Rectal smooth muscle tissue (tissue), 1 donor: ENCODE data around the gene ZSCAN2.
A peak's percentile ranks its signal among the peaks of the same experiment; 100 is the strongest.

Experiments
- H3K27ac ChIP-seq: one replicate; pipeline ENCODE4 v1.7.0; 2013; ENCODE audit warnings: low read depth, low read length, inconsistent platforms
- H3K27me3 ChIP-seq: one replicate; pipeline ENCODE4 v1.7.0; 2013; ENCODE audit warnings: low read length; ENCODE audit not compliant: control insufficient read depth, insufficient read depth
- H3K36me3 ChIP-seq: one replicate; pipeline ENCODE4 v1.7.0; 2013; ENCODE audit warnings: low read length; ENCODE audit not compliant: control insufficient read depth, insufficient read depth
- H3K4me1 ChIP-seq: one replicate; pipeline ENCODE4 v1.7.0; 2013; ENCODE audit warnings: low read length; ENCODE audit not compliant: control insufficient read depth, insufficient read depth
- H3K4me3 ChIP-seq: one replicate; pipeline ENCODE4 v1.7.0; 2013; ENCODE audit warnings: low read length
- H3K9ac ChIP-seq: one replicate; pipeline ENCODE4 v1.7.0; 2013; ENCODE audit warnings: low read length

ZSCAN2 gene

DNA sequence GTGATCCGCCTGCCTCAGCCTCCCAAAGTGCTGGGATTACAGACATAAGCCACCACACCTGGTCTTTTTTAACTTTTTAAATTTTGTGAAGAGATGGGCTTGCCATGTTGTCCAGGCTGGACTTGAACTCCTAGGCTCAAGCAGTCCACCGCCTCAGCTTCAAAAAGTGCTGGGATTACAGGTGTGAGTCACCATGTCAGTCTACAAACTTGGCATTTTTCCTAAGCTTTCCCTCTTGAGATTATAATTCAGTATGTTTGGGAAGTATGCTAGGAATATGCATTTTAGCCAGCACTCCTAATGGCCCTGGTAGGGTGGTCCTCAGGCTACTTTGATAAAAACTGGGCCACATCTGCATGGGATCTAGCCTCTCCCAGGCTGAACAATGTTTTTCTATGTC is 48.9 kb downstream of the ZSCAN2 start:
- Histone ChIP-seq H3K4me3 (no peak overlapping the region), H3K9ac (no peak overlapping the region), H3K4me1 (peaks cover 11% of the 10 kb centered on the region), H3K27me3 (no peaks in the 10 kb centered on the region), H3K27ac (no peak overlapping the region), H3K36me3 (peaks cover 34% of the 10 kb centered on the region)

GRCh38 chr15:84653584-84653909 is 52.7 kb downstream of the ZSCAN2 start:
- Histone ChIP-seq H3K27ac (peak overlapping the region; percentile 86), H3K27me3 (no peaks in the 10 kb centered on the region), H3K4me1 (peaks cover 11% of the 10 kb centered on the region), H3K9ac (peak overlapping the region; percentile 53), H3K36me3 (peaks cover 6% of the 10 kb centered on the region), H3K4me3 (peak overlapping the region; percentile 98)

- peak within 1 kb of the TSS; percentile 98 for H3K4me3 ChIP-seq
- peaks cover 2% of the 10 kb centered on the region for H3K36me3 ChIP-seq
- H3K4me1 ChIP-seq, result peaks cover 14% of the 10 kb centered on the region
- peak within 1 kb of the TSS; percentile 86 for H3K27ac ChIP-seq
- no peaks in the 10 kb centered on the region for H3K27me3 ChIP-seq
- H3K9ac ChIP-seq, result peak within 1 kb of the TSS; percentile 80
These were observed 53.3 kb downstream of the ZSCAN2 start, which contains the start of gene WDR73 for GRCh38 chr15:84653910-84654688. TSS of gene WDR73 (minus strand) at chr15:84654283. CDS start at chr15:84654274, 9 bp downstream.

- Histone ChIP-seq H3K4me1 (peaks cover 14% of the 10 kb centered on the region), H3K27ac (peak overlapping the region; percentile 86), H3K4me3 (peak overlapping the region; percentile 98), H3K27me3 (no peaks in the 10 kb centered on the region), H3K36me3 (no peaks in the 10 kb centered on the region), H3K9ac (no peak overlapping the region)
These were observed 54.1 kb downstream of the ZSCAN2 start for GRCh38 chr15:84654689-84655453.

DNA sequence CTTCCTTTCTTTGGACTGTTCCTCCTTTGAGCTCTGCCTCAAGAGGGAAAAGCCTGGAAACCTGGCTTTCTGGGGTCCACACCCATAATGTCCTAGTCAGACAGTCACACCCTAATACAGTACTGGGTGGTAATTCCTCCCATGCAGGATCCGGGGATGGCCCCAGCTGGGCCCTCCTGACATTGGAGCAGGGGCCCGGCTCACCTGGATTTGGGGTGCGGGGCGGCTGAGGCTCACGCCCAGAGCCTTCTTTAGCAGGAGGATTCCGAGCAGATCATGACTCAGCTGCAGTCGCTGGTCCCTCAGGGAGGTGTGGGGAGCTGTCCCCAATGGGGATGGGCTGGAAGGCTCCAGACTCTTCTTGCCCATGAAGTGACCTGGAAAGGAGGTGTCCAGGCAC is 56.2 kb downstream of the ZSCAN2 start:
- H3K27ac ChIP-seq, result no peak overlapping the region
- H3K9ac ChIP-seq, result no peak overlapping the region
- H3K27me3 ChIP-seq, result no peaks in the 10 kb centered on the region
- peak overlapping the region; percentile 68 for H3K4me3 ChIP-seq
- H3K36me3 ChIP-seq, result no peaks in the 10 kb centered on the region
- H3K4me1 ChIP-seq, result peaks cover 14% of the 10 kb centered on the region

GRCh38 chr15:84657748-84658079 is 56.9 kb downstream of the ZSCAN2 start:
- peak overlapping the region; percentile 51 for H3K9ac ChIP-seq
- peak overlapping the region; percentile 76 for H3K27ac ChIP-seq
- H3K36me3 ChIP-seq, result no peaks in the 10 kb centered on the region
- no peaks in the 10 kb centered on the region for H3K27me3 ChIP-seq
- peak overlapping the region; percentile 68 for H3K4me3 ChIP-seq
- peaks cover 13% of the 10 kb centered on the region for H3K4me1 ChIP-seq

DNA sequence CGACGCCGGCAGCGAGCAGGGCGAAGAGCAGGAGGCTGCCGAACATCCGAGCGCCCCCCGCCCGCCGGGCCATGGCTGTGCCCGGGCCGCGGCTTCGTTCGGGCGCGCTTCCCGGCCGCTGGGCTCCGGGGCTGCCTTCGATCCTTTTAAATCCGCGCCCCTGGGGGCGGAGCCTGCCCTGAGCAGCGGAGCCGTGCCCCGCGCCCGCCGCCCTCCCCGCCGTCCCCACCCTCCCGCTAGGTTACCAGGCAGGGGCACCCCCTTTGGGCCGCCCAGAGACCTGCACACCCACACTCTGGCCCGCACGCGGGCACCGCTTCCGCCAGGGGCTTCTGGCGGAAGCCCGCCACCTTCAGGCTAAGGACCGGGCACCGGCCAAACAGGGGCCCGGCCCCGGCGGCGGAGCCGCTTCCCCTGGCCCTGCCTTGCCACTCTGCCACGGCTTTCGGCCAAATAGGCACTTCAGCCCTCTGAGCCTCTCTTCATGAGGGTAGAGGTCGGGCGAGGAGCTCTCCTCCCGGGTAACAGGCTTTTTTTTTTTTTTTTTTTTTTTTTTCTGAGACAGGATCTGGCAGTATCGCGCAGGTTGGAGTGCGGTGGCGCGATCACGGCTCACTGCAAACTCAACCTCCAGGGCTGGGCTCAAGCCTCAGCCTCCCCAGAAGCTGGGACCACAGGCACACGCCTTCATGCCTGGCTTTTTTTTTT is 57.4 kb downstream of the ZSCAN2 start, which contains the start of gene NMB:
TSS of gene NMB (minus strand) at position 120 of the 708 bp plus-strand sequence. CDS start at position 73, 47 bp downstream.
- H3K4me3 ChIP-seq, result peak within 1 kb of the TSS; percentile 68
- H3K4me1 ChIP-seq, result peaks cover 9% of the 10 kb centered on the region
- H3K27ac ChIP-seq, result peak within 1 kb of the TSS; percentile 76
- peak within 1 kb of the TSS; percentile 51 for H3K9ac ChIP-seq
- H3K27me3 ChIP-seq, result no peaks in the 10 kb centered on the region
- no peaks in the 10 kb centered on the region for H3K36me3 ChIP-seq

GRCh38 chr15:84658788-84659411 is 58.1 kb downstream of the ZSCAN2 start:
- Histone ChIP-seq H3K4me1 (peaks cover 3% of the 10 kb centered on the region), H3K36me3 (no peaks in the 10 kb centered on the region), H3K9ac (peak overlapping the region; percentile 49), H3K27ac (peak overlapping the region; percentile 76), H3K27me3 (no peaks in the 10 kb centered on the region), H3K4me3 (peak overlapping the region; percentile 68)

- Histone ChIP-seq H3K27ac (no peak overlapping the region), H3K27me3 (no peaks in the 10 kb centered on the region), H3K9ac (no peak overlapping the region), H3K36me3 (no peaks in the 10 kb centered on the region), H3K4me1 (peaks cover 3% of the 10 kb centered on the region), H3K4me3 (no peak overlapping the region)
These were observed 59.3 kb downstream of the ZSCAN2 start for GRCh38 chr15:84659904-84660781.

- Histone ChIP-seq H3K27ac (no peak overlapping the region), H3K4me1 (peaks cover 3% of the 10 kb centered on the region), H3K9ac (no peak overlapping the region), H3K4me3 (no peak overlapping the region), H3K27me3 (no peaks in the 10 kb centered on the region), H3K36me3 (no peaks in the 10 kb centered on the region)
These were observed 60.2 kb downstream of the ZSCAN2 start for GRCh38 chr15:84661001-84661400.

DNA sequence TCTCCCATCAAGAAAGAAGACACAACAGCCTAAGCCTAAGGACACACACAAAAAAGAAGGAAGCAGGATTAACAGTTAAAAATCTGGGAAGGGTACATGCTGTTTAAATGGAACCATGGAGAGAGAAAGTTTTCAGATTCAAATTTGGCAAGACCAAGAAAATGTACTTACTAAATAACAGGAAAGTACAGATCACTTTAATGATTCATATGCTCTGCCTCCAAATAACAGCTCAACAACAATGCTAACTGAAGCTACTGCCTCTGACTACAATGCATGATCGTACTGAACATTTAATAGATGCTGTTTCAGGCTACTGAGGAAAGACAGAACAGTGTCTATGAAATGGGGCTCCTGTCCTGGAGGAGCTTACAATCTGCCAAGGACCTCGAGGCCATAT is 65.6 kb downstream of the ZSCAN2 start:
- peaks cover 3% of the 10 kb centered on the region for H3K36me3 ChIP-seq
- H3K9ac ChIP-seq, result no peak overlapping the region
- no peaks in the 10 kb centered on the region for H3K4me1 ChIP-seq
- H3K4me3 ChIP-seq, result no peak overlapping the region
- no peak overlapping the region for H3K27ac ChIP-seq
- H3K27me3 ChIP-seq, result no peaks in the 10 kb centered on the region
